Endodermal cell (in vitro differentiated cells): ENCODE data around the gene PECR. TPM values are rescaled to one million over a fixed set of nuclear protein-coding genes. Genes with fewer than 3 reads are reported as not detected.
"Not testable (repeated sequence)": the region's sequence is repeated elsewhere in the genome, so short reads cannot be mapped to it uniquely, and the experiment has no call there.

ENCODE experiments used
- DNase-seq: peaks from one replicate; pipeline ENCODE4 v3.0.0-alpha.2; 2017
- H3K27ac ChIP-seq: 2 replicates; pipeline ENCODE4 v1.5.1; 2013; ENCODE audit warnings: mild to moderate bottlenecking, low read depth, low read length, moderate library complexity
- H3K27me3 ChIP-seq: 2 replicates; pipeline ENCODE4 v1.6.1; 2013; ENCODE audit warnings: mild to moderate bottlenecking, low read length, moderate library complexity; ENCODE audit not compliant: insufficient read depth, control insufficient read depth, poor library complexity, severe bottlenecking
- H3K36me3 ChIP-seq: 2 replicates; pipeline ENCODE4 v1.7.0; 2013; ENCODE audit warnings: mild to moderate bottlenecking, low read length, moderate library complexity; ENCODE audit not compliant: control insufficient read depth, insufficient read depth
- H3K4me1 ChIP-seq: one replicate; pipeline ENCODE4 v1.7.0; 2013; ENCODE audit warnings: low read length; ENCODE audit not compliant: control insufficient read depth, insufficient read depth
- H3K4me3 ChIP-seq: 2 replicates; pipeline ENCODE4 v1.5.1; 2013; ENCODE audit warnings: mild to moderate bottlenecking, low read length, moderate library complexity
- H3K9ac ChIP-seq: 2 replicates; pipeline ENCODE4 v1.6.1; 2013; ENCODE audit warnings: mild to moderate bottlenecking, low read length, moderate library complexity; ENCODE audit not compliant: poor library complexity, severe bottlenecking; ENCODE audit errors: extremely low read depth
- H3K9me3 ChIP-seq: 2 replicates; pipeline ENCODE4 v1.6.1; 2013; ENCODE audit warnings: mild to moderate bottlenecking, low read length, moderate library complexity; ENCODE audit not compliant: control insufficient read depth
- H3K27ac Mint-ChIP-seq: 2 replicates; pipeline ENCODE4 v1.8.0; 2020; ENCODE audit warnings: mixed read lengths
- H3K27me3 Mint-ChIP-seq: 2 replicates; pipeline ENCODE4 v1.8.0; 2021; ENCODE audit warnings: mild to moderate bottlenecking, mixed read lengths; ENCODE audit not compliant: insufficient read depth
- H3K36me3 Mint-ChIP-seq: 2 replicates; pipeline ENCODE4 v1.8.0; 2020; ENCODE audit warnings: low read depth, mixed read lengths
- H3K4me1 Mint-ChIP-seq: 2 replicates; pipeline ENCODE4 v1.8.0; 2020; ENCODE audit warnings: mixed read lengths
- H3K4me3 Mint-ChIP-seq: 2 replicates; pipeline ENCODE4 v1.8.0; 2020; ENCODE audit warnings: mild to moderate bottlenecking, moderate library complexity, mixed read lengths
- H3K9me3 Mint-ChIP-seq: 2 replicates; pipeline ENCODE4 v1.8.0; 2020; ENCODE audit warnings: mild to moderate bottlenecking, mixed read lengths
- CTCF ChIP-seq: fragments of 200-600 bp; sonication (generic); conservative IDR thresholded peaks from 2 replicates; pipeline ENCODE4 v1.5.0; 2021; ENCODE audit warnings: antibody characterized with exemption, mild to moderate bottlenecking
- WGBS, 2 experiments: methylation state at CpG; one replicate each; pipeline versions ENCODE4 v1.1.5 to v1.1.7; 2013; ENCODE audit warnings: missing lambda C conversion rate in 2 of 2, mixed read lengths in 1 of 2; ENCODE audit not compliant: insufficient coverage in 1 of 2, insufficient read length in 1 of 2; 5-methylcytosine and 5-hydroxymethylcytosine counted together
- total RNA-seq, 2 donors: library from RNA; stranded (reverse); fragmentation: NEBNext Ultra II Directional in 1 of 2; extraction: Animal tissue kit (Norgen Biotek cat#: 25700) in 1 of 2; gene quantifications; 2 replicates in 1 of 2; 3 replicates in 1 of 2; pipeline ENCODE4 v1.2.1, GENCODE V29; 2021

PECR gene
- total RNA-seq, 2 donors from 2014 or later = 12.5 to 17.0 TPM

GRCh38 chr2:216012830-216013079 lies 68.9 kb downstream of the PECR start:
- H3K36me3 ChIP-seq = no peaks in the 10 kb centered on the region
- peak overlapping the region; percentile 83 for H3K4me3 Mint-ChIP-seq
- WGBS, 2 experiments = 2 to 6% methylated on average over 3 to 6 of the region's 6 CpGs
- TF ChIP-seq CTCF = no peak
- no peaks in the 10 kb centered on the region for H3K4me1 ChIP-seq
- H3K9me3 Mint-ChIP-seq = no peaks in the 10 kb centered on the region
- DNase-seq = no peak
- H3K27me3 ChIP-seq = no peaks in the 10 kb centered on the region
- H3K36me3 Mint-ChIP-seq = peaks cover 2% of the 10 kb centered on the region
- H3K4me1 Mint-ChIP-seq = peaks cover 10% of the 10 kb centered on the region
- H3K9ac ChIP-seq = peak overlapping the region; percentile 79
- H3K27ac ChIP-seq = no peak overlapping the region
- peak overlapping the region; percentile 93 for H3K4me3 ChIP-seq
- H3K9me3 ChIP-seq = no peaks in the 10 kb centered on the region
- no peaks in the 10 kb centered on the region for H3K27me3 Mint-ChIP-seq
- H3K27ac Mint-ChIP-seq = peak overlapping the region; percentile 90

- DNase-seq = peak; percentile 41
- H3K27ac ChIP-seq = no peak overlapping the region
- peak overlapping the region; percentile 93 for H3K4me3 ChIP-seq
- no peaks in the 10 kb centered on the region for H3K36me3 ChIP-seq
- H3K4me3 Mint-ChIP-seq = peak overlapping the region; percentile 83
- H3K9ac ChIP-seq = peak overlapping the region; percentile 79
- no peaks in the 10 kb centered on the region for H3K9me3 Mint-ChIP-seq
- 61 to 71% methylated on average over 4 to 6 of the region's 6 CpGs for WGBS, 2 experiments
- no peaks in the 10 kb centered on the region for H3K4me1 ChIP-seq
- no peaks in the 10 kb centered on the region for H3K27me3 Mint-ChIP-seq
- H3K36me3 Mint-ChIP-seq = peaks cover 2% of the 10 kb centered on the region
- no peaks in the 10 kb centered on the region for H3K27me3 ChIP-seq
- H3K4me1 Mint-ChIP-seq = peaks cover 10% of the 10 kb centered on the region
- peak; percentile 43 for TF ChIP-seq CTCF
- no peaks in the 10 kb centered on the region for H3K9me3 ChIP-seq
- H3K27ac Mint-ChIP-seq = peak overlapping the region; percentile 90
Measured at GRCh38 chr2:216012133-216012829, 69.3 kb downstream of the PECR start.

GRCh38 chr2:216009215-216009614 lies 72.4 kb downstream of the PECR start:
- H3K9me3 ChIP-seq, H3K27me3 Mint-ChIP-seq, H3K36me3 ChIP-seq, H3K9ac ChIP-seq, H3K27ac ChIP-seq, H3K4me3 Mint-ChIP-seq, H3K36me3 Mint-ChIP-seq, H3K4me3 ChIP-seq, DNase-seq, H3K27ac Mint-ChIP-seq, H3K9me3 Mint-ChIP-seq, H3K27me3 ChIP-seq, H3K4me1 ChIP-seq: not testable (repeated sequence)
- peaks cover 21% of the 10 kb centered on the region for H3K4me1 Mint-ChIP-seq
- WGBS, 2 experiments = 94% methylated on average over 2 of the region's 2 CpGs

GRCh38 chr2:216008387-216008786 lies 73.2 kb downstream of the PECR start:
- no peaks in the 10 kb centered on the region for H3K36me3 ChIP-seq
- 67 to 88% methylated on average over 2 to 3 of the region's 3 CpGs for WGBS, 2 experiments
- no peak overlapping the region for H3K4me3 ChIP-seq
- Mint-ChIP-seq H3K27me3 (no peaks in the 10 kb centered on the region), H3K9me3 (no peaks in the 10 kb centered on the region), H3K4me1 (peaks cover 19% of the 10 kb centered on the region), H3K27ac (no peak overlapping the region), H3K4me3 (no peak overlapping the region), H3K36me3 (peaks cover 2% of the 10 kb centered on the region)
- no peaks in the 10 kb centered on the region for H3K9me3 ChIP-seq
- TF ChIP-seq CTCF = peak; percentile 31
- DNase-seq = no peak
- H3K27me3 ChIP-seq = no peaks in the 10 kb centered on the region
- no peak overlapping the region for H3K9ac ChIP-seq
- H3K4me1 ChIP-seq = no peaks in the 10 kb centered on the region
- no peak overlapping the region for H3K27ac ChIP-seq
